ENCODE measurements around the gene BNC2. TPM values are rescaled to one million over a fixed set of nuclear protein-coding genes. Genes with fewer than 3 reads are reported as not detected.

Gene BNC2
- total and polyA plus RNA-seq, 4 donors, result 0.96 to 23.2 (median 9.7) TPM

DNA sequence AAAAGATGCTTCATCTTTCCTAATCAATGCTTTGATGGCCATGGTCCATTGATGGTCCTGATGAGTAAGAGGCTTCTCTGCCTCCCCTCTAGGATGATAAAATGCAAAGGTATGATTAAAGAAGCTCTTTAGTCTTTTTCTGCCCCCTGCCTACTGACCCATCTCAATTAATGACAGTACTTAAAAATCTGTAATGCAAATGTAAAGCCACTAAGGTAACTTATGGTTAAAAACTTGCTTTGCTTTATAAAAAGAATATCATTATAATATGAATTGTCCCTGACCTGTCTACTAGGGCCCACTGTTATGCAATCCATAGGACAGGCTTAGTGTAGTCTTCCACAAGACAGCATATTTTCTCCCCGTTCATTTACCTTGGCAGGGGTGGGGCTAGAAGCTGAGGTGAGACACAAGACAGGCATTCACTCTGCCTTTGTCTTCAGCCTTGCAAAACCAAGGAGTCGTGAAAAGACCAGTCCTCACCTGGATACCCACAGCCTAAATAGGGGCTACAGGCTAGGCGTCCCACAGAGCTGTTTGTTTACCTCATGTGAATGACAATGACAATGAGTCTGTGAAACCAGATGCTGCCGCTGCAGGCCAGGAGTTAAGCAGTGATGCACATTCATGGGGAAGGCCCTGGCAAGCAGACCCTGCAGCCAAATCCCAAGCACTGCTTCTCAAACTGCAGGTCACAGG is 60.4 kb downstream of the BNC2 start:
- no peaks in the 10 kb centered on the region for H3K9me3 ChIP-seq (ENCODE audit: control insufficient read depth in 4 of 4, insufficient read depth in 3 of 4, low read length in 3 of 4)
- peaks cover 0 to 6% (median 0%) of the 10 kb centered on the region in 5 donors for H3K4me1 ChIP-seq (ENCODE audit: control insufficient read depth in 5 of 5, insufficient read depth in 5 of 5, low read length in 5 of 5)
- ATAC-seq (ENCODE audit: insufficient read depth, low FRiP score) (no peak), DNase-seq (no peak)
- peaks cover 0 to 4% (median 0%) of the 10 kb centered on the region in 3 donors for H3K27me3 ChIP-seq (ENCODE audit: control insufficient read depth in 3 of 3, insufficient read depth in 3 of 3, low read length in 2 of 3)
- no peak overlapping the region for H3K27ac ChIP-seq (ENCODE audit: low read depth in 1 of 2, low read length in 1 of 2)
- no peak overlapping the region for H3K4me3 ChIP-seq
- WGBS, 2 donors, result 89 to 90% methylated on average over 4 of the region's 4 CpGs
- TF ChIP-seq, protein P1, sequence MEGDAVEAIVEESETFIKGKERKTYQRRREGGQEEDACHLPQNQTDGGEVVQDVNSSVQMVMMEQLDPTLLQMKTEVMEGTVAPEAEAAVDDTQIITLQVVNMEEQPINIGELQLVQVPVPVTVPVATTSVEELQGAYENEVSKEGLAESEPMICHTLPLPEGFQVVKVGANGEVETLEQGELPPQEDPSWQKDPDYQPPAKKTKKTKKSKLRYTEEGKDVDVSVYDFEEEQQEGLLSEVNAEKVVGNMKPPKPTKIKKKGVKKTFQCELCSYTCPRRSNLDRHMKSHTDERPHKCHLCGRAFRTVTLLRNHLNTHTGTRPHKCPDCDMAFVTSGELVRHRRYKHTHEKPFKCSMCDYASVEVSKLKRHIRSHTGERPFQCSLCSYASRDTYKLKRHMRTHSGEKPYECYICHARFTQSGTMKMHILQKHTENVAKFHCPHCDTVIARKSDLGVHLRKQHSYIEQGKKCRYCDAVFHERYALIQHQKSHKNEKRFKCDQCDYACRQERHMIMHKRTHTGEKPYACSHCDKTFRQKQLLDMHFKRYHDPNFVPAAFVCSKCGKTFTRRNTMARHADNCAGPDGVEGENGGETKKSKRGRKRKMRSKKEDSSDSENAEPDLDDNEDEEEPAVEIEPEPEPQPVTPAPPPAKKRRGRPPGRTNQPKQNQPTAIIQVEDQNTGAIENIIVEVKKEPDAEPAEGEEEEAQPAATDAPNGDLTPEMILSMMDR (IDR thresholded peaks at IDR 0.05; ENCODE audit: control extremely low read depth, extremely low read depth), result no peak
- H3K36me3 ChIP-seq (ENCODE audit: control insufficient read depth in 4 of 4, insufficient read depth in 4 of 4, low read length in 4 of 4), result no peaks in the 10 kb centered on the region
- H3K9ac ChIP-seq (ENCODE audit: insufficient read depth in 1 of 2, low read length in 2 of 2), result no peak overlapping the region

DNA sequence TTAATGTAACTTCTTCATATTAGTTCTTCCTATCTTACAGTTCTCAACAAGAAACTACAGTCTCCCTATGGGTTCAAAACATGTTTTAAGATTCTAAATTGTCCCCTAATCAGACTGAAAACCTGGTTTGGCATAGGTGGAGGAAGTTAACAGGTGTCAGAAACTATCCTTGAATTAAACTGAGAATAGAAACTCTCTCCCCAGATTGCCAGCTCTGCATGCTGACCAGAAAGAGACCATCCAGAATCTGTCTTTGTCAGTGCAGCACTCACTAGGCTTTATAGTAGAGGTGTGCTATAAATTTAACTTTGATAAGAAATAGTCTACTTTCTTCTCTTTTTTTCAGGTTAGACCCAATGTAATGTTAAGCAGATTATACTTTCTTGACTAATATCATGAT is 63.8 kb downstream of the BNC2 start:
- Histone ChIP-seq H3K4me1 (ENCODE audit: control insufficient read depth in 5 of 5, insufficient read depth in 5 of 5, low read length in 5 of 5) (peaks cover 0 to 21% (median 0%) of the 10 kb centered on the region in 5 donors), H3K27me3 (ENCODE audit: control insufficient read depth in 3 of 3, insufficient read depth in 3 of 3, low read length in 2 of 3) (peaks cover 0 to 6% (median 0%) of the 10 kb centered on the region in 3 donors), H3K27ac (ENCODE audit: low read depth in 1 of 2, low read length in 1 of 2) (no peak overlapping the region), H3K36me3 (ENCODE audit: control insufficient read depth in 4 of 4, insufficient read depth in 4 of 4, low read length in 4 of 4) (no peaks in the 10 kb centered on the region), H3K9ac (ENCODE audit: insufficient read depth in 1 of 2, low read length in 2 of 2) (no peak overlapping the region), H3K9me3 (ENCODE audit: control insufficient read depth in 4 of 4, insufficient read depth in 3 of 4, low read length in 3 of 4) (no peaks in the 10 kb centered on the region), H3K4me3 (no peak overlapping the region)
- DNase-seq, result no peak
- TF ChIP-seq, protein P1 (IDR thresholded peaks at IDR 0.05; ENCODE audit: control extremely low read depth, extremely low read depth), result no peak
- ATAC-seq (ENCODE audit: insufficient read depth, low FRiP score), result no peak

GRCh38 chr9:16803648-16804047 is 66.8 kb downstream of the BNC2 start:
- H3K27ac ChIP-seq (ENCODE audit: low read depth in 1 of 2, low read length in 1 of 2), result no peak overlapping the region
- H3K4me1 ChIP-seq (ENCODE audit: control insufficient read depth in 5 of 5, insufficient read depth in 5 of 5, low read length in 5 of 5), result peaks cover 0 to 23% (median 0%) of the 10 kb centered on the region in 5 donors
- H3K4me3 ChIP-seq, result no peak overlapping the region
- no peaks in the 10 kb centered on the region for H3K9me3 ChIP-seq (ENCODE audit: control insufficient read depth in 4 of 4, insufficient read depth in 3 of 4, low read length in 3 of 4)
- peaks cover 0 to 6% (median 0%) of the 10 kb centered on the region in 3 donors for H3K27me3 ChIP-seq (ENCODE audit: control insufficient read depth in 3 of 3, insufficient read depth in 3 of 3, low read length in 2 of 3)
- no peak for DNase-seq
- TF ChIP-seq, protein P1 (IDR thresholded peaks at IDR 0.05; ENCODE audit: control extremely low read depth, extremely low read depth), result no peak
- no peaks in the 10 kb centered on the region for H3K36me3 ChIP-seq (ENCODE audit: control insufficient read depth in 4 of 4, insufficient read depth in 4 of 4, low read length in 4 of 4)
- H3K9ac ChIP-seq (ENCODE audit: insufficient read depth in 1 of 2, low read length in 2 of 2), result no peak overlapping the region
- 77 to 81% methylated on average over 8 of the region's 8 CpGs for WGBS, 2 donors
- no peak for ATAC-seq (ENCODE audit: insufficient read depth, low FRiP score)
